DND-41 (cell line): ENCODE results near the gene AMD1.

ENCODE experiments used
- ATAC-seq: fragments of 200-7000 bp; cut with Tn5 transposase; 3 replicates; pipeline ENCODE4 v1.9.1; 2021; ENCODE audit warnings: low read depth; ENCODE audit not compliant: insufficient read depth
- DNase-seq: peaks from one replicate; pipeline ENCODE4 v3.0.0-alpha.2; 2020
- H2AFZ ChIP-seq: 2 replicates; pipeline ENCODE4 v1.6.0; 2012; ENCODE audit warnings: low read depth, low read length
- H3K27ac ChIP-seq: 2 replicates; pipeline ENCODE4 v1.5.1; 2012; ENCODE audit warnings: low read length, inconsistent platforms
- H3K27me3 ChIP-seq: fragments of 200-600 bp; sonication (generic); 2 replicates; pipeline ENCODE4 v1.6.0; 2012; ENCODE audit warnings: low read length, mild to moderate bottlenecking, inconsistent platforms; ENCODE audit not compliant: insufficient read depth, poor library complexity
- H3K36me3 ChIP-seq: 2 replicates; pipeline ENCODE4 v1.5.1; 2012; ENCODE audit warnings: low read length, inconsistent platforms; ENCODE audit not compliant: insufficient read depth
- H3K4me1 ChIP-seq: 2 replicates; pipeline ENCODE4 v1.5.1; 2012; ENCODE audit warnings: mild to moderate bottlenecking, low read length; ENCODE audit not compliant: insufficient read depth
- H3K4me2 ChIP-seq: 2 replicates; pipeline ENCODE4 v1.6.0; 2012; ENCODE audit warnings: mild to moderate bottlenecking, moderate library complexity, low read length, inconsistent platforms; ENCODE audit not compliant: insufficient read depth
- H3K4me3 ChIP-seq, 2 experiments: fragments of 200-600 bp in 1 of 2; shearing (Covaris generic) in 1 of 2; 2 replicates each; pipeline ENCODE4 v1.5.1; 2012 to 2016; ENCODE audit warnings: inconsistent platforms in 2 of 2, low read length in 2 of 2, mild to moderate bottlenecking in 2 of 2, low read depth in 1 of 2, moderate library complexity in 1 of 2
- H3K79me2 ChIP-seq: 2 replicates; pipeline ENCODE4 v1.6.0; 2012; ENCODE audit warnings: low read length, inconsistent platforms; ENCODE audit not compliant: insufficient read depth
- H3K9ac ChIP-seq: 2 replicates; pipeline ENCODE4 v1.6.0; 2012; ENCODE audit warnings: low read depth, mild to moderate bottlenecking, inconsistent platforms, low read length, moderate library complexity
- H3K9me3 ChIP-seq: 2 replicates; pipeline ENCODE4 v1.5.1; 2012; ENCODE audit warnings: low read length, moderate library complexity, mild to moderate bottlenecking, inconsistent platforms; ENCODE audit not compliant: insufficient read depth, severe bottlenecking
- H4K20me1 ChIP-seq: 2 replicates; pipeline ENCODE4 v1.6.0; 2012; ENCODE audit warnings: low read length; ENCODE audit not compliant: insufficient read depth
- CTCF ChIP-seq: IDR thresholded peaks from 2 replicates; pipeline ENCODE4 v1.5.1; 2012; ENCODE audit warnings: borderline replicate concordance, low read length, moderate library complexity, mild to moderate bottlenecking; ENCODE audit not compliant: poor library complexity, severe bottlenecking; ENCODE audit errors: extremely low read depth
- EZH2 ChIP-seq: IDR thresholded peaks from 3 replicates; pipeline ENCODE4 v1.6.1; 2012; ENCODE audit warnings: borderline replicate concordance, low read depth, mild to moderate bottlenecking, moderate library complexity, low read length, inconsistent platforms; ENCODE audit not compliant: severe bottlenecking

The AMD1 gene

GRCh38 chr6:110930781-110931180, 56.2 kb downstream of the AMD1 start:
- ATAC-seq = no peak
- Histone ChIP-seq H3K4me3 (no peak overlapping the region), H3K27ac (no peak overlapping the region), H2AFZ (no peak overlapping the region), H3K79me2 (no peaks in the 10 kb centered on the region), H3K4me2 (no peak overlapping the region), H3K9ac (no peak overlapping the region), H3K4me1 (no peaks in the 10 kb centered on the region), H3K36me3 (no peaks in the 10 kb centered on the region), H3K9me3 (no peaks in the 10 kb centered on the region), H4K20me1 (no peaks in the 10 kb centered on the region), H3K27me3 (no peaks in the 10 kb centered on the region)
- TF ChIP-seq CTCF (no peak), EZH2 (no peak)
- DNase-seq = no peak

GRCh38 chr6:110933912-110934311, 59.3 kb downstream of the AMD1 start:
- no peaks in the 10 kb centered on the region for H3K4me1 ChIP-seq
- no peaks in the 10 kb centered on the region for H3K9me3 ChIP-seq
- H2AFZ ChIP-seq = no peak overlapping the region
- H3K4me3 ChIP-seq = no peak overlapping the region
- no peaks in the 10 kb centered on the region for H4K20me1 ChIP-seq
- H3K79me2 ChIP-seq = no peaks in the 10 kb centered on the region
- no peak for TF ChIP-seq EZH2
- no peak overlapping the region for H3K9ac ChIP-seq
- H3K36me3 ChIP-seq = no peaks in the 10 kb centered on the region
- no peak for DNase-seq
- no peak overlapping the region for H3K4me2 ChIP-seq
- H3K27me3 ChIP-seq = no peaks in the 10 kb centered on the region
- no peak for ATAC-seq
- no peak overlapping the region for H3K27ac ChIP-seq

- H3K27ac ChIP-seq = no peak overlapping the region
Observed at GRCh38 chr6:110934381-110934898, 59.9 kb downstream of the AMD1 start.

GRCh38 chr6:110935171-110935570, 60.6 kb downstream of the AMD1 start:
- Histone ChIP-seq H3K79me2 (no peaks in the 10 kb centered on the region), H3K4me2 (no peak overlapping the region), H3K4me1 (no peaks in the 10 kb centered on the region), H3K9me3 (no peaks in the 10 kb centered on the region), H3K4me3 (no peak overlapping the region), H3K36me3 (no peaks in the 10 kb centered on the region), H2AFZ (no peak overlapping the region), H3K9ac (no peak overlapping the region), H4K20me1 (no peaks in the 10 kb centered on the region), H3K27ac (no peak overlapping the region), H3K27me3 (no peaks in the 10 kb centered on the region)
- TF ChIP-seq CTCF = no peak
- TF ChIP-seq EZH2 = no peak
- ATAC-seq (no peak), DNase-seq (no peak)

More at GRCh38 chr6:110934381-110934898, 59.9 kb downstream of the AMD1 start:
- no peak for TF ChIP-seq CTCF
- TF ChIP-seq EZH2 = no peak
- Histone ChIP-seq H4K20me1 (no peaks in the 10 kb centered on the region), H3K36me3 (no peaks in the 10 kb centered on the region), H3K27me3 (no peaks in the 10 kb centered on the region), H3K9ac (no peak overlapping the region), H3K4me2 (no peak overlapping the region), H3K4me3 (no peak overlapping the region), H2AFZ (no peak overlapping the region), H3K9me3 (no peaks in the 10 kb centered on the region), H3K79me2 (no peaks in the 10 kb centered on the region), H3K4me1 (no peaks in the 10 kb centered on the region)
- ATAC-seq = no peak
- no peak for DNase-seq
